ENCODE data around the gene SLC16A4.

- TF ChIP-seq EZH2 (IDR thresholded peaks at IDR 0.05; ENCODE audit: insufficient read depth, poor library complexity, severe bottlenecking) (no peak), EZH2phosphoT487 (IDR thresholded peaks at IDR 0.05; ENCODE audit: insufficient read depth, low read depth) (no peak)
Measured at GRCh38 chr1:110335265-110335664, 55.6 kb downstream of the SLC16A4 start.
